ENCODE results near the gene ZNF385A.

- TF ChIP-seq SOX6 (IDR thresholded peaks at IDR 0.05) = no peak
- TF ChIP-seq, protein P1, sequence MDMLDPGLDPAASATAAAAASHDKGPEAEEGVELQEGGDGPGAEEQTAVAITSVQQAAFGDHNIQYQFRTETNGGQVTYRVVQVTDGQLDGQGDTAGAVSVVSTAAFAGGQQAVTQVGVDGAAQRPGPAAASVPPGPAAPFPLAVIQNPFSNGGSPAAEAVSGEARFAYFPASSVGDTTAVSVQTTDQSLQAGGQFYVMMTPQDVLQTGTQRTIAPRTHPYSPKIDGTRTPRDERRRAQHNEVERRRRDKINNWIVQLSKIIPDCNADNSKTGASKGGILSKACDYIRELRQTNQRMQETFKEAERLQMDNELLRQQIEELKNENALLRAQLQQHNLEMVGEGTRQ (CRISPR knock-in tag; IDR thresholded peaks at IDR 0.05) = no peak
- TF ChIP-seq, protein P2, sequence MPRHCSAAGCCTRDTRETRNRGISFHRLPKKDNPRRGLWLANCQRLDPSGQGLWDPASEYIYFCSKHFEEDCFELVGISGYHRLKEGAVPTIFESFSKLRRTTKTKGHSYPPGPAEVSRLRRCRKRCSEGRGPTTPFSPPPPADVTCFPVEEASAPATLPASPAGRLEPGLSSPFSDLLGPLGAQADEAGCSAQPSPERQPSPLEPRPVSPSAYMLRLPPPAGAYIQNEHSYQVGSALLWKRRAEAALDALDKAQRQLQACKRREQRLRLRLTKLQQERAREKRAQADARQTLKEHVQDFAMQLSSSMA (CRISPR knock-in tag; IDR thresholded peaks at IDR 0.05) = no peak
- TF ChIP-seq CTCF (IDR thresholded peaks at IDR 0.05 in 2 of 3, conservative IDR thresholded peaks at IDR 0.05 in 1 of 3; ENCODE audit: insufficient read depth in 2 of 3, low read depth in 1 of 3, low read length in 3 of 3) = no peak
- TF ChIP-seq ZNF133 (CRISPR knock-in tag; IDR thresholded peaks at IDR 0.05) = no peak
- 0 out of 2 replicates have a peak, but pooled peaks have one; percentile 23 for TF ChIP-seq POLR2A (conservative IDR thresholded peaks at IDR 0.05)
- TF ChIP-seq NCOR1 (IDR thresholded peaks at IDR 0.05) = no peak
Observed at GRCh38 chr12:54369597-54370131, 14.9 kb downstream of the ZNF385A start.
